H1 (cell line): ENCODE results near the gene SLC22A8. TPM values are rescaled to one million over a fixed set of nuclear protein-coding genes. Genes with fewer than 3 reads are reported as not detected.

Experiments
- CTCF ChIA-PET: fragments of 300-600 bp; sonication (Branson Sonifier 250); formaldehyde crosslinking; loops from one replicate; lab custom pipeline; 2021; ENCODE audit not compliant: partially characterized antibody; lab: Charles Lee
- POLR2A ChIA-PET: fragments of 300-600 bp; sonication (Branson Sonifier 250); formaldehyde crosslinking; loops from one replicate; lab custom pipeline; 2021; ENCODE audit warnings: inconsistent platforms; ENCODE audit not compliant: partially characterized antibody; lab: Charles Lee
- DNase-seq, 2 experiments: peaks; one replicate each; pipeline versions ENCODE4 v3.0.0 to v3.0.0-alpha.2; 2010 to 2022; ENCODE audit warnings: low spot score in 2 of 2, low read depth in 1 of 2, mixed read lengths in 1 of 2
- FAIRE-seq: peaks from 2 replicates; lab custom pipeline; 2011; peaks lifted over from hg19 to GRCh38; lab: Jason Lieb, UNC
- H2AFZ ChIP-seq: 2 replicates; pipeline ENCODE4 v1.8.1; 2012; ENCODE audit warnings: low read length, inconsistent platforms
- H2AK5ac ChIP-seq: 2 replicates; pipeline ENCODE4 v1.6.1; 2013; ENCODE audit warnings: low read depth, low read length
- H2BK120ac ChIP-seq: replicated peaks from 2 replicates; pipeline ENCODE3; 2013; ENCODE audit warnings: low read depth, low read length, inconsistent platforms
- H2BK12ac ChIP-seq: 2 replicates; pipeline ENCODE4 v1.6.1; 2013; ENCODE audit warnings: low read depth, low read length
- H2BK15ac ChIP-seq: 2 replicates; pipeline ENCODE4 v1.6.1; 2013; ENCODE audit warnings: low read length
- H2BK20ac ChIP-seq: 2 replicates; pipeline ENCODE4 v1.6.1; 2013; ENCODE audit warnings: low read length
- H2BK5ac ChIP-seq: 2 replicates; pipeline ENCODE4 v1.6.1; 2013; ENCODE audit warnings: low read depth, low read length
- H3K14ac ChIP-seq: 2 replicates; pipeline ENCODE4 v1.6.1; 2013; ENCODE audit warnings: inconsistent platforms; ENCODE audit not compliant: insufficient read length
- H3K18ac ChIP-seq: 2 replicates; pipeline ENCODE4 v1.6.1; 2013; ENCODE audit warnings: low read length; ENCODE audit errors: extremely low read depth
- H3K23ac ChIP-seq: 2 replicates; pipeline ENCODE4 v1.6.1; 2013; ENCODE audit warnings: inconsistent platforms; ENCODE audit not compliant: insufficient read length
- H3K23me2 ChIP-seq: 2 replicates; pipeline ENCODE4 v1.6.1; 2013; ENCODE audit warnings: low read depth, low read length
- H3K27ac ChIP-seq: 2 replicates; pipeline ENCODE4 v1.6.1; 2011; ENCODE audit warnings: low read depth, low read length, inconsistent platforms
- H3K27me3 ChIP-seq, 4 experiments: replicated peaks in 1 of 4; 1 replicate in 1 of 4; 2 replicates in 3 of 4; pipeline versions ENCODE4 v1.6.1 to v1.8.1; 2011 to 2013; ENCODE audit warnings: low read length in 3 of 4, mild to moderate bottlenecking in 3 of 4, inconsistent platforms in 2 of 4, mixed read lengths in 2 of 4, moderate library complexity in 1 of 4; ENCODE audit not compliant: control insufficient read depth in 3 of 4, insufficient read depth in 3 of 4; ENCODE audit errors: extremely low read depth in 1 of 4
- H3K36me3 ChIP-seq, 4 experiments: 2 replicates each; pipeline versions ENCODE4 v1.6.1 to v1.8.1; 2011 to 2013; ENCODE audit warnings: mild to moderate bottlenecking in 4 of 4, low read length in 3 of 4, moderate library complexity in 2 of 4, control low read depth in 1 of 4, inconsistent platforms in 1 of 4; ENCODE audit not compliant: insufficient read depth in 4 of 4, control insufficient read depth in 2 of 4
- H3K4ac ChIP-seq: replicated peaks from 2 replicates; pipeline ENCODE3; 2013; ENCODE audit warnings: low read length, low read depth, mixed read lengths, inconsistent platforms; ENCODE audit not compliant: insufficient read length
- H3K4me1 ChIP-seq, 4 experiments: replicated peaks in 1 of 4; 1 replicate in 1 of 4; 2 replicates in 3 of 4; pipeline versions ENCODE4 v1.6.1 to v1.8.1; 2011 to 2013; ENCODE audit warnings: low read length in 3 of 4, inconsistent platforms in 2 of 4, mixed read lengths in 1 of 4; ENCODE audit not compliant: insufficient read depth in 4 of 4, control insufficient read depth in 3 of 4
- H3K4me2 ChIP-seq, 2 experiments: 2 replicates each; pipeline versions ENCODE4 v1.6.1 to v1.8.1; 2011 to 2013; ENCODE audit warnings: low read depth in 2 of 2, low read length in 2 of 2, control low read depth in 1 of 2, inconsistent platforms in 1 of 2, mild to moderate bottlenecking in 1 of 2; ENCODE audit not compliant: insufficient read depth in 1 of 2
- H3K4me3 ChIP-seq, 4 experiments: fragments of 200-600, 300-600 bp in 1 of 4; sonication (generic), shearing (Covaris generic), sonication (Bioruptor Twin) in 1 of 4; 2 replicates each; pipeline versions ENCODE4 v1.5.1 to v1.8.1; 2011 to 2016; ENCODE audit warnings: low read length in 4 of 4, low read depth in 3 of 4, control low read depth in 2 of 4, inconsistent platforms in 2 of 4, mild to moderate bottlenecking in 2 of 4, mixed read lengths in 1 of 4, moderate library complexity in 1 of 4; ENCODE audit not compliant: insufficient read depth in 2 of 4; ENCODE audit errors: extremely low read depth in 1 of 4
- H3K56ac ChIP-seq: replicated peaks from 2 replicates; pipeline ENCODE3; 2013; ENCODE audit warnings: low read depth, mild to moderate bottlenecking, mixed read lengths, low read length, inconsistent platforms; ENCODE audit not compliant: insufficient read length
- H3K79me1 ChIP-seq: 2 replicates; pipeline ENCODE4 v1.6.1; 2013; ENCODE audit warnings: low read depth, low read length, control low read depth
- H3K79me2 ChIP-seq, 2 experiments: 2 replicates each; pipeline versions ENCODE4 v1.6.1 to v1.8.1; 2012 to 2013; ENCODE audit warnings: low read length in 2 of 2, mild to moderate bottlenecking in 2 of 2, inconsistent platforms in 1 of 2; ENCODE audit not compliant: insufficient read depth in 2 of 2, control insufficient read depth in 1 of 2
- H3K9ac ChIP-seq, 4 experiments: replicated peaks in 1 of 4; 1 replicate in 1 of 4; 2 replicates in 3 of 4; pipeline versions ENCODE4 v1.6.1 to v1.8.1; 2011 to 2013; ENCODE audit warnings: low read depth in 3 of 4, low read length in 3 of 4, control low read depth in 2 of 4, mild to moderate bottlenecking in 2 of 4, moderate library complexity in 2 of 4, inconsistent platforms in 1 of 4; ENCODE audit errors: extremely low read depth in 1 of 4
- H3K9me3 ChIP-seq, 2 experiments: 2 replicates each; pipeline versions ENCODE4 v1.6.1 to v1.8.1; 2012 to 2013; ENCODE audit warnings: mild to moderate bottlenecking in 2 of 2, moderate library complexity in 2 of 2, control low read depth in 1 of 2, inconsistent platforms in 1 of 2, low read depth in 1 of 2, low read length in 1 of 2, mixed read lengths in 1 of 2; ENCODE audit not compliant: insufficient read depth in 2 of 2
- H4K20me1 ChIP-seq, 2 experiments: replicated peaks in 1 of 2; 2 replicates each; pipeline versions ENCODE3 to v1.8.1; 2011 to 2013; ENCODE audit warnings: inconsistent platforms in 2 of 2, low read length in 2 of 2, mild to moderate bottlenecking in 1 of 2; ENCODE audit not compliant: insufficient read depth in 2 of 2, control insufficient read depth in 1 of 2
- H4K5ac ChIP-seq: 2 replicates; pipeline ENCODE4 v1.6.1; 2013; ENCODE audit warnings: low read length, low read depth, mixed read lengths, inconsistent platforms; ENCODE audit not compliant: insufficient read length
- H4K8ac ChIP-seq: 2 replicates; pipeline ENCODE4 v1.8.0; 2013; ENCODE audit warnings: mild to moderate bottlenecking, moderate library complexity, low read length, inconsistent platforms; ENCODE audit not compliant: insufficient read depth; ENCODE audit errors: extremely low read depth
- H4K91ac ChIP-seq: replicated peaks from 2 replicates; pipeline ENCODE3; 2013; ENCODE audit warnings: low read length, mixed read lengths, inconsistent platforms; ENCODE audit not compliant: insufficient read length
- ATF2 ChIP-seq: IDR thresholded peaks from 2 replicates; pipeline ENCODE4 v1.6.1; 2012; ENCODE audit warnings: low read length, inconsistent platforms
- ATF3 ChIP-seq: IDR thresholded peaks from 2 replicates; pipeline ENCODE4 v1.6.1; 2011; ENCODE audit warnings: low read depth, mild to moderate bottlenecking, low read length; ENCODE audit not compliant: insufficient read depth
- BRCA1 ChIP-seq: IDR thresholded peaks from 2 replicates; pipeline ENCODE4 v1.6.1; 2012; ENCODE audit warnings: low read depth, low read length, improper control_type of control experiment
- CREB1 ChIP-seq: IDR thresholded peaks from 2 replicates; pipeline ENCODE4 v1.6.1; 2012; ENCODE audit warnings: inconsistent platforms
- CTBP2 ChIP-seq: IDR thresholded peaks from 2 replicates; pipeline ENCODE4 v1.7.0; 2011; ENCODE audit warnings: borderline replicate concordance, mild to moderate bottlenecking, moderate library complexity, mixed read lengths, low read length; ENCODE audit not compliant: insufficient read depth, insufficient read length
- HDAC6 ChIP-seq: IDR thresholded peaks from one replicate; pipeline ENCODE4 v1.7.1; 2012; ENCODE audit warnings: low read depth, mild to moderate bottlenecking, inconsistent platforms, low read length, moderate library complexity
- JUN ChIP-seq: IDR thresholded peaks from 2 replicates; pipeline ENCODE4 v1.6.1; 2011; ENCODE audit warnings: low read depth, mild to moderate bottlenecking, improper control_type of control experiment, low read length
- KDM4A ChIP-seq: IDR thresholded peaks from one replicate; pipeline ENCODE4 v1.7.1; 2012; ENCODE audit warnings: low read depth, mild to moderate bottlenecking, moderate library complexity, low read length, inconsistent platforms; ENCODE audit not compliant: severe bottlenecking
- SP2 ChIP-seq: IDR thresholded peaks from 2 replicates; pipeline ENCODE4 v1.6.1; 2012; ENCODE audit warnings: mild to moderate bottlenecking, low read length, inconsistent platforms
- TCF12 ChIP-seq: IDR thresholded peaks from 2 replicates; pipeline ENCODE4 v1.6.1; 2011; ENCODE audit warnings: low read depth, mild to moderate bottlenecking, low read length
- WGBS, 2 experiments: shearing (Covaris generic) in 1 of 2; methylation state at CpG; one replicate each; pipeline versions ENCODE4 v1.1.6 to v1.1.7; 2013 to 2015; ENCODE audit warnings: low lambda C conversion rate in 2 of 2, mixed read lengths in 2 of 2, inconsistent platforms in 1 of 2, low coverage in 1 of 2, missing lambda C conversion rate in 1 of 2; ENCODE audit not compliant: insufficient replicate concordance in 2 of 2, insufficient coverage in 1 of 2, insufficient read length in 1 of 2; ENCODE audit errors: extremely low coverage in 1 of 2, missing lambda C conversion rate in 1 of 2; 5-methylcytosine and 5-hydroxymethylcytosine counted together
- polyA plus RNA-seq, 7 experiments: library from polyadenylated mRNA; depleted of rRNA in 3 of 7; stranded (reverse) in 5 of 7; unstranded in 2 of 7; fragments of >200 nt in 5 of 7; fragments of 200-250 nt in 2 of 7; gene quantifications; 1 replicate in 5 of 7; 2 replicates in 1 of 7; 4 replicates in 1 of 7; pipeline versions ENCODE4 v1.2.1 to v1.2.3, GENCODE V29; 2011 to 2013; ENCODE audit warnings: missing spikeins in 2 of 7, mixed read lengths in 2 of 7
- total RNA-seq: library from RNA; stranded (reverse); fragmentation: NEBNext Ultra II Directional; extraction: Animal tissue kit (Norgen Biotek cat#: 25700); gene quantifications from 2 replicates; pipeline ENCODE4 v1.2.1, GENCODE V29; 2021

The SLC22A8 gene
- total and polyA plus RNA-seq, 2 of the 8 experiments (the other 6 are each of a cell fraction or from before 2014, with no cell fraction given), result not detected

DNA sequence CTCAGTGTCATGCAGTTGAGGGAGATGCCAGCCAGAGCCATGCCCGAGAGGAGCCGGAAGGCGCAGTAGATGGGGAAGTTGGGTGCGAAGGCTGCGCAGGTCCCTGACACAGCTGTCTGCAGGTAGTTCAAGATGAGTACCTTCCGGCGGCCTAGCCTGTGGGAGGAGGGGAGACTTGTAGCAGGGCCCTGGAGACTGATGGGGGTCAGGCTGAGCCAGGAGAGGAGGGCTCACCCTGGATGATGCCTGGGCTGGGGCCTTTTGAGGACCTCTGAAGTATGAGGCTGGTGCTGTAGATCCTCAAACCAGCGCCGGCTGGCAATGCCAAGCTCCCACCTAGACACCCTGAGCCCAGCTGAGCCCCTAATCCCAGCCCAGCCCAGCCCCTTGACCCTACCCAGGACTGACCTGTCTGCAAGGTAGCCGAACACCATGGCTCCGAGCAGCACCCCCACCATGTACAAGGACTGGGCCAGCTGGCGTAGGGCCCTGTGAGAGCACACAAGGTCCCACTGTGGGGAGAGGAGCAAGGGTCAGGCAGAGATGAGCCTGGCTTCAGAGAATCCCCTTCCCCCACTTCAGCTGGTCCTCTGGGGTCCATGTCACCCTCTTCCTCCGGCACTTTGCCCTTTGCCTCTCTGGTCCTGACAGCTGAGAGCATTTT is 32.0 kb downstream of the SLC22A8 start:
- no peak overlapping the region for H3K27ac ChIP-seq
- POLR2A ChIA-PET, result interaction anchor here (0.7 kb wide), 2 partner anchors 98 to 926 kb away, joined by 3 read pairs; no protein-coding TSS in a partner anchor
- H3K18ac ChIP-seq, result no peak overlapping the region
- no peak overlapping the region for H4K8ac ChIP-seq
- no peaks in the 10 kb centered on the region for H3K79me1 ChIP-seq
- FAIRE-seq, result no peak
- no peak overlapping the region for H3K4me3 ChIP-seq
- 0 out of 7 replicates have a peak, but pooled peaks cover 0 to 2% (median 0%) of the 10 kb centered on the region in 4 experiments for H3K4me1 ChIP-seq
- H2BK5ac ChIP-seq, result no peak overlapping the region
- H3K9me3 ChIP-seq, result no peaks in the 10 kb centered on the region
- no peak overlapping the region for H2AK5ac ChIP-seq
- H3K4ac ChIP-seq, result no peak overlapping the region
- H3K23me2 ChIP-seq, result no peaks in the 10 kb centered on the region
- no peak overlapping the region for H2BK20ac ChIP-seq
- no peak overlapping the region for H3K23ac ChIP-seq
- no peak overlapping the region for H2BK12ac ChIP-seq
- H3K4me2 ChIP-seq, result no peak overlapping the region
- H2BK15ac ChIP-seq, result no peak overlapping the region
- no peaks in the 10 kb centered on the region for H3K36me3 ChIP-seq
- 95% methylated on average over 13 of the region's 13 CpGs; no CpG with 5 or more reads in 1 of the 2 experiments for WGBS, 2 experiments
- no peak overlapping the region for H3K9ac ChIP-seq
- no peak overlapping the region for H4K91ac ChIP-seq
- no peak overlapping the region for H2AFZ ChIP-seq
- DNase-seq, result no peak
- H3K27me3 ChIP-seq, result no peaks in the 10 kb centered on the region
- H3K14ac ChIP-seq, result no peak overlapping the region
- H4K5ac ChIP-seq, result no peak overlapping the region
- H3K56ac ChIP-seq, result no peak overlapping the region
- CTCF ChIA-PET, result interaction anchor here (0.7 to 13.2 kb wide), 6 partner anchors 9 to 77 kb away, joined by 3 to 201 read pairs (median 6); no protein-coding TSS in a partner anchor
- H3K79me2 ChIP-seq, result no peaks in the 10 kb centered on the region
- H4K20me1 ChIP-seq, result no peaks in the 10 kb centered on the region
- H2BK120ac ChIP-seq, result no peak overlapping the region
- TF ChIP-seq BRCA1, result no peak
- no peak for TF ChIP-seq ATF3
- TF ChIP-seq CTBP2, result no peak
- TF ChIP-seq TCF12, result no peak
- TF ChIP-seq CREB1, result no peak
- no peak for TF ChIP-seq KDM4A
- TF ChIP-seq SP2, result no peak
- TF ChIP-seq ATF2, result no peak
- no peak for TF ChIP-seq JUN
- TF ChIP-seq HDAC6, result no peak
